ENCODE data around the gene ZSCAN21. TPM values are rescaled to one million over a fixed set of nuclear protein-coding genes. Genes with fewer than 3 reads are reported as not detected.

ZSCAN21 gene
- total and polyA plus RNA-seq, 4 donors: 4.7 to 13.1 (median 7.1) TPM

DNA sequence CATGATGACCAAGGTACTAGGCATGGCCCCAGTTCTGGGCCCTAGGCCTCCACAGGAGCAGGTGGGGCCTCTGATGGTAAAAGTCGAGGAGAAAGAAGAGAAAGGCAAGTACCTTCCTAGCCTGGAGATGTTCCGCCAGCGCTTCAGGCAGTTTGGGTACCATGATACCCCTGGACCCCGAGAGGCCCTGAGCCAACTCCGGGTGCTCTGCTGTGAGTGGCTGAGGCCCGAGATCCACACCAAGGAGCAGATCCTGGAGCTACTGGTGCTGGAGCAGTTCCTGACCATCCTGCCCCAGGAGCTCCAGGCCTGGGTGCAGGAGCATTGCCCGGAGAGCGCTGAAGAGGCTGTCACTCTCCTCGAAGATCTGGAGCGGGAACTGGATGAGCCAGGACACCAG is 7.4 kb downstream of the ZSCAN21 start:
- Histone ChIP-seq H3K9me3 (ENCODE audit: control insufficient read depth in 4 of 4, insufficient read depth in 3 of 4, low read length in 3 of 4) (no peaks in the 10 kb centered on the region), H3K9ac (ENCODE audit: insufficient read depth in 1 of 2, low read length in 2 of 2) (no peak overlapping the region), H3K36me3 (ENCODE audit: control insufficient read depth in 4 of 4, insufficient read depth in 4 of 4, low read length in 4 of 4) (peaks cover 13 to 30% (median 18%) of the 10 kb centered on the region in 4 donors), H3K4me3 (no peak overlapping the region), H3K4me1 (ENCODE audit: control insufficient read depth in 5 of 5, insufficient read depth in 5 of 5, low read length in 5 of 5) (no peaks in the 10 kb centered on the region), H3K27ac (ENCODE audit: low read depth in 1 of 2, low read length in 1 of 2) (no peak overlapping the region), H3K27me3 (ENCODE audit: control insufficient read depth in 3 of 3, insufficient read depth in 3 of 3, low read length in 2 of 3) (no peaks in the 10 kb centered on the region)
- ATAC-seq (ENCODE audit: insufficient read depth, low FRiP score) (no peak), DNase-seq (no peak)
- TF ChIP-seq, protein P1, sequence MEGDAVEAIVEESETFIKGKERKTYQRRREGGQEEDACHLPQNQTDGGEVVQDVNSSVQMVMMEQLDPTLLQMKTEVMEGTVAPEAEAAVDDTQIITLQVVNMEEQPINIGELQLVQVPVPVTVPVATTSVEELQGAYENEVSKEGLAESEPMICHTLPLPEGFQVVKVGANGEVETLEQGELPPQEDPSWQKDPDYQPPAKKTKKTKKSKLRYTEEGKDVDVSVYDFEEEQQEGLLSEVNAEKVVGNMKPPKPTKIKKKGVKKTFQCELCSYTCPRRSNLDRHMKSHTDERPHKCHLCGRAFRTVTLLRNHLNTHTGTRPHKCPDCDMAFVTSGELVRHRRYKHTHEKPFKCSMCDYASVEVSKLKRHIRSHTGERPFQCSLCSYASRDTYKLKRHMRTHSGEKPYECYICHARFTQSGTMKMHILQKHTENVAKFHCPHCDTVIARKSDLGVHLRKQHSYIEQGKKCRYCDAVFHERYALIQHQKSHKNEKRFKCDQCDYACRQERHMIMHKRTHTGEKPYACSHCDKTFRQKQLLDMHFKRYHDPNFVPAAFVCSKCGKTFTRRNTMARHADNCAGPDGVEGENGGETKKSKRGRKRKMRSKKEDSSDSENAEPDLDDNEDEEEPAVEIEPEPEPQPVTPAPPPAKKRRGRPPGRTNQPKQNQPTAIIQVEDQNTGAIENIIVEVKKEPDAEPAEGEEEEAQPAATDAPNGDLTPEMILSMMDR (IDR thresholded peaks at IDR 0.05; ENCODE audit: control extremely low read depth, extremely low read depth): no peak
- 94 to 95% methylated on average over 10 of the region's 10 CpGs for WGBS, 2 donors

DNA sequence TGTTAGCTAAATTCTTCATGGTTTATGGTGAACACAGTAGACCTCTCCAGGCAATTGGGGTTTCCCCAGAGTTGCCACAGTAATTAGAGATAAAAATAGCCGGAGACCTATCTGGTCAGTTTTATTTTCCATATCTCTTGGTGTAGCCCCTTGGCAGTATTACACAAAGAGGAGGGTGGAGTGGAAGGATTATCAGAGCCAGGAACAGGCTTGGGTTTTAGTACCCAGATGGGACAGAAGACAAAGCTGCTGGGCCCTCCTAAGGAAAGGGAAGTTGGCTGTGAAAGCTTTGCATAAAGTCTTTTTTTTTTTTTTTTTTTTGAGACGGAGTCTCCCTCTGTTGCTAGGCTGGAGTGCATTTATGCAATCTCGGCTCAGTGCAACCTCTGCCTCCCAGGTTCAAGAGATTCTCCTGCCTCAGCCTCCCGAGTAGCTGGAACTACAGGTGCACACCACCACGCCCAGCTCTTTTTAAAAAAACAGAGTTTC is 9.7 kb downstream of the ZSCAN21 start:
- H3K27ac ChIP-seq (ENCODE audit: low read depth in 1 of 2, low read length in 1 of 2): no peak overlapping the region
- ATAC-seq (ENCODE audit: insufficient read depth, low FRiP score) (no peak), DNase-seq (no peak)
- peaks cover 22 to 33% (median 24%) of the 10 kb centered on the region in 4 donors for H3K36me3 ChIP-seq (ENCODE audit: control insufficient read depth in 4 of 4, insufficient read depth in 4 of 4, low read length in 4 of 4)
- no peaks in the 10 kb centered on the region for H3K9me3 ChIP-seq (ENCODE audit: control insufficient read depth in 4 of 4, insufficient read depth in 3 of 4, low read length in 3 of 4)
- 83 to 88% methylated on average over 5 of the region's 5 CpGs for WGBS, 2 donors
- no peak overlapping the region for H3K4me3 ChIP-seq
- TF ChIP-seq, protein P1 (IDR thresholded peaks at IDR 0.05; ENCODE audit: control extremely low read depth, extremely low read depth): no peak
- H3K4me1 ChIP-seq (ENCODE audit: control insufficient read depth in 5 of 5, insufficient read depth in 5 of 5, low read length in 5 of 5): no peaks in the 10 kb centered on the region
- H3K9ac ChIP-seq (ENCODE audit: insufficient read depth in 1 of 2, low read length in 2 of 2): no peak overlapping the region
- no peaks in the 10 kb centered on the region for H3K27me3 ChIP-seq (ENCODE audit: control insufficient read depth in 3 of 3, insufficient read depth in 3 of 3, low read length in 2 of 3)

DNA sequence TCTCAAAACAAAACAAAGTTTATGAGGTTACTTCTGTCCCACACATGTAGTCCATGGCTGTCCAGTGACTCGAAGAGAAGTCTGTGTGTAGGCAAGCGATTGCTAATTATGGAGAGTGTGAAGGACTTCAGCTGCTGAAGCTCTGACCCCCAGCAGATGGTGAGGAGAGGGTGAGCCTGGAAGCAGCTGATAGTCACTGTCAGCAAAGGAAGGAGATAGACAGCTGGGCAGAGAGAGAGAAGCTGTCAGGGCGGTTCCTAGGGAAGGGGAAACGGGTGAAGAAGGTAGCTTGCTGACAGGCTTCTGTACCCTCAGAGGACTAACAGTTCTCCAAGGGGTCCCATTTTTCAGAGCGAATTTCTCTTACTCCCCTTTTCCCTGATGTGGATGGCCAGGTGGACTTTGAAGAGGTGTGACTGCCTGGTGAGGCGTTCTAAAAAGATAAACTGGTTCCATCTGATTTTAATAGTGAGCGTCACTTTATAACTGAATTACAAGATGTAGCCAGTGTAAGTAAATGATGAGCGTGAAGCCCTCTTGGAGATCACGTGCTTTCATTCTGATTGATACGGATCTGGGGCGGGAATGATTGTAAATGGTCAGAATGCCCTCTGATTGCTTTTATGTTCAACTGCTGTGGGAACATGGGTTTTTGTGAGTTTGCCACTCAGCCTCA is 12.1 kb downstream of the ZSCAN21 start:
- no peak overlapping the region for H3K9ac ChIP-seq (ENCODE audit: insufficient read depth in 1 of 2, low read length in 2 of 2)
- WGBS, 2 donors: 96% methylated on average over 11 of the region's 11 CpGs
- ATAC-seq (ENCODE audit: insufficient read depth, low FRiP score): no peak
- no peaks in the 10 kb centered on the region for H3K27me3 ChIP-seq (ENCODE audit: control insufficient read depth in 3 of 3, insufficient read depth in 3 of 3, low read length in 2 of 3)
- DNase-seq: no peak
- TF ChIP-seq, protein P1 (IDR thresholded peaks at IDR 0.05; ENCODE audit: control extremely low read depth, extremely low read depth): no peak
- no peak overlapping the region for H3K4me3 ChIP-seq
- H3K36me3 ChIP-seq (ENCODE audit: control insufficient read depth in 4 of 4, insufficient read depth in 4 of 4, low read length in 4 of 4): peaks cover 22 to 36% (median 27%) of the 10 kb centered on the region in 4 donors
- peaks cover 4 to 14% (median 9%) of the 10 kb centered on the region in 5 donors for H3K4me1 ChIP-seq (ENCODE audit: control insufficient read depth in 5 of 5, insufficient read depth in 5 of 5, low read length in 5 of 5)
- H3K9me3 ChIP-seq (ENCODE audit: control insufficient read depth in 4 of 4, insufficient read depth in 3 of 4, low read length in 3 of 4): no peaks in the 10 kb centered on the region
- H3K27ac ChIP-seq (ENCODE audit: low read depth in 1 of 2, low read length in 1 of 2): no peak overlapping the region

Measured in lung (tissue), 12 donors.